Neuronal stem cell (in vitro differentiated cells): ENCODE results near the gene INCENP.
"Not testable (repeated sequence)": the region's sequence is repeated elsewhere in the genome, so short reads cannot be mapped to it uniquely, and the experiment has no call there.

ENCODE experiments used
- DNase-seq: peaks from one replicate; pipeline ENCODE4 v3.0.0-alpha.2; 2013; ENCODE audit warnings: low spot score
- H2AFZ ChIP-seq: one replicate; pipeline ENCODE4 v1.6.1; 2013; ENCODE audit warnings: mild to moderate bottlenecking, low read length, inconsistent platforms
- H2AK5ac ChIP-seq: 2 replicates; pipeline ENCODE4 v1.6.1; 2013; ENCODE audit warnings: low read depth, mild to moderate bottlenecking, inconsistent platforms, low read length, moderate library complexity, mixed read lengths
- H2BK120ac ChIP-seq: 2 replicates; pipeline ENCODE4 v1.6.1; 2013; ENCODE audit warnings: low read depth, mild to moderate bottlenecking, inconsistent platforms, low read length, moderate library complexity, mixed read lengths
- H2BK12ac ChIP-seq: one replicate; pipeline ENCODE4 v1.6.1; 2013; ENCODE audit warnings: low read length, inconsistent platforms
- H2BK15ac ChIP-seq: 2 replicates; pipeline ENCODE4 v1.6.1; 2013; ENCODE audit warnings: mild to moderate bottlenecking, low read length, inconsistent platforms, mixed read lengths
- H2BK5ac ChIP-seq: one replicate; pipeline ENCODE4 v1.6.1; 2013; ENCODE audit warnings: inconsistent platforms, mild to moderate bottlenecking, low read length, moderate library complexity
- H3K14ac ChIP-seq: one replicate; pipeline ENCODE4 v1.6.1; 2013; ENCODE audit warnings: low read length, inconsistent platforms
- H3K18ac ChIP-seq: 2 replicates; pipeline ENCODE4 v1.6.1; 2013; ENCODE audit warnings: low read length, inconsistent platforms
- H3K23ac ChIP-seq: 2 replicates; pipeline ENCODE4 v1.6.1; 2013; ENCODE audit warnings: low read depth, mild to moderate bottlenecking, mixed read lengths, low read length, inconsistent platforms; ENCODE audit not compliant: poor library complexity
- H3K27ac ChIP-seq: replicated peaks from 3 replicates; pipeline ENCODE4 v1.5.1; 2013; ENCODE audit warnings: low read length, inconsistent platforms
- H3K27me3 ChIP-seq, 3 experiments: 2 replicates each; pipeline ENCODE4 v1.6.1; 2013; ENCODE audit warnings: low read length in 3 of 3, mild to moderate bottlenecking in 2 of 3, inconsistent platforms in 1 of 3, low read depth in 1 of 3, mixed read lengths in 1 of 3, moderate library complexity in 1 of 3; ENCODE audit not compliant: control insufficient read depth in 3 of 3, insufficient read depth in 3 of 3
- H3K36me3 ChIP-seq, 2 donors: replicated peaks in 1 of 2; 2 replicates each; pipeline ENCODE4 v1.6.1; 2013; ENCODE audit warnings: low read length in 2 of 2; ENCODE audit not compliant: control insufficient read depth in 2 of 2, insufficient read depth in 2 of 2
- H3K4ac ChIP-seq: 2 replicates; pipeline ENCODE4 v1.6.1; 2013; ENCODE audit warnings: inconsistent platforms, mild to moderate bottlenecking, low read length, moderate library complexity
- H3K4me1 ChIP-seq, 2 donors: 1 replicate in 1 of 2; 2 replicates in 1 of 2; pipeline ENCODE4 v1.6.1; 2013; ENCODE audit warnings: low read length in 2 of 2, low read depth in 1 of 2; ENCODE audit not compliant: control insufficient read depth in 2 of 2, insufficient read depth in 1 of 2
- H3K4me2 ChIP-seq: one replicate; pipeline ENCODE4 v1.6.1; 2013; ENCODE audit warnings: mild to moderate bottlenecking, low read length, inconsistent platforms; ENCODE audit not compliant: insufficient read depth, poor library complexity, severe bottlenecking
- H3K4me3 ChIP-seq, 2 donors: 2 replicates each; pipeline ENCODE4 v1.5.1; 2013; ENCODE audit warnings: low read length in 2 of 2, mild to moderate bottlenecking in 2 of 2, inconsistent platforms in 1 of 2, moderate library complexity in 1 of 2
- H3K79me1 ChIP-seq: one replicate; pipeline ENCODE4 v1.6.1; 2013; ENCODE audit warnings: low read depth, mild to moderate bottlenecking, inconsistent platforms, low read length, moderate library complexity
- H3K9ac ChIP-seq: one replicate; pipeline ENCODE4 v1.6.1; 2013; ENCODE audit warnings: mild to moderate bottlenecking, low read depth, low read length, inconsistent platforms; ENCODE audit not compliant: poor library complexity
- H3K9me3 ChIP-seq, 2 donors: replicated peaks in 1 of 2; 2 replicates each; pipeline versions ENCODE3 to v1.6.1; 2013; ENCODE audit warnings: low read length in 2 of 2, mild to moderate bottlenecking in 2 of 2, inconsistent platforms in 1 of 2, low read depth in 1 of 2, mixed read lengths in 1 of 2, moderate library complexity in 1 of 2; ENCODE audit not compliant: control insufficient read depth in 2 of 2, insufficient read depth in 1 of 2
- H4K8ac ChIP-seq: one replicate; pipeline ENCODE4 v1.6.1; 2013; ENCODE audit warnings: low read depth, mild to moderate bottlenecking, inconsistent platforms, low read length, moderate library complexity
- H4K91ac ChIP-seq: one replicate; pipeline ENCODE4 v1.6.1; 2013; ENCODE audit warnings: low read length, low read depth, mild to moderate bottlenecking, inconsistent platforms; ENCODE audit not compliant: poor library complexity
- WGBS, 2 donors: extraction: QIAGEN DNeasy Blood & Tissue Kit; methylation state at CpG; one replicate each; pipeline ENCODE4 v1.1.7; 2013; ENCODE audit warnings: missing lambda C conversion rate in 2 of 2, mixed read lengths in 1 of 2; ENCODE audit not compliant: insufficient read length in 2 of 2, insufficient replicate concordance in 1 of 2; ENCODE audit errors: extremely low coverage in 2 of 2; 5-methylcytosine and 5-hydroxymethylcytosine counted together

Gene INCENP

DNA sequence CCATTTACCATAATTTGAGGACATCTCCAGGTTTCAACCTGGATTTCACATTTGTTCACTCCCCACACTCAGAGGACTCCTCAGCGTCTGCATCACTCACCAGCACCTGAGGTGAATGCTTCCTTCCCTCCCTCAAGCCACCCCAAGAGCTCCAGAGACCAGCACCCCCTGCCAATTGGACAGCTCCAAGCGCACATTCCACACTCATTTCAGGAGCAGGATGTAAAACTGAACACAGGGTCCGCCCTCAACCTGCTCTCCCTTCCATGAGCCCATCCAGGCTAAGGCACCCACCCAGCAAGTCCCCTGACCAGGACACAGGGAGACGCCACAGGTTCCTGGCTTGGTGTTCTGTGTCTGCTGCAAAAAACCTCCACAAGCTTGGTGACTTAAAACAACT is 70.1 kb downstream of the INCENP start:
- Histone ChIP-seq H2BK120ac (no peak overlapping the region), H2BK5ac (no peak overlapping the region), H3K79me1 (no peaks in the 10 kb centered on the region), H3K36me3 (no peaks in the 10 kb centered on the region), H4K91ac (no peak overlapping the region), H2BK12ac (no peak overlapping the region), H3K9me3 (no peaks in the 10 kb centered on the region), H3K4me3 (no peak overlapping the region), H3K4me1 (peaks cover 0 to 6% of the 10 kb centered on the region in 2 donors), H3K27me3 (peaks cover 0 to 39% (median 0%) of the 10 kb centered on the region in 3 experiments), H3K4ac (no peak overlapping the region), H2BK15ac (no peak overlapping the region), H3K9ac (no peak overlapping the region), H3K23ac (no peak overlapping the region), H2AK5ac (no peak overlapping the region), H3K4me2 (no peak overlapping the region), H3K14ac (no peak overlapping the region), H2AFZ (no peak overlapping the region), H3K27ac (no peak overlapping the region), H4K8ac (no peak overlapping the region), H3K18ac (no peak overlapping the region)
- peak; percentile 20 for DNase-seq
- WGBS, 2 donors = no CpG with 5 or more reads among the region's 4 CpGs

DNA sequence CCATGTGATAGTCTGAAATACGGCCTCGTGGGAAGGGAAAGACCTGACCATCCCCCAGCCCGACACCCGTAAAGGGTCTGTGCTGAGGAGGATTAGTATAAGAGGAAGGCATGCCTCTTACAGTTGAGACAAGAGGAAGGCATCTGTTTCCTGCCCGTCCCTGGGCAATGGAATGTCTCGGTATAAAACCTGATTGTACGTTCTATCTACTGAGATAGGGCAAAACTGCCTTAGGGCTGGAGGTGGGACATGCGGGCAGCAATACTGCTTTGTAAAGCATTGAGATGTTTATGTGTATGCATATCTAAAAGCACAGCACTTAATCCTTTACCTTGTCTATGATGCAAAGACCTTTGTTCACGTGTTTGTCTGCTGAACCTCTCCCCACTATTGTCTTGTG is 71.2 kb downstream of the INCENP start:
- not testable (repeated sequence) for H3K23ac ChIP-seq, H2AFZ ChIP-seq, H2BK120ac ChIP-seq, H3K27ac ChIP-seq, H2BK12ac ChIP-seq, H3K9ac ChIP-seq, H2BK15ac ChIP-seq, H3K4me1 ChIP-seq, H3K4ac ChIP-seq, H4K91ac ChIP-seq, H3K36me3 ChIP-seq, H3K9me3 ChIP-seq, H2BK5ac ChIP-seq, H3K14ac ChIP-seq, H3K79me1 ChIP-seq, H4K8ac ChIP-seq, H3K4me3 ChIP-seq, H3K4me2 ChIP-seq, H3K18ac ChIP-seq, H2AK5ac ChIP-seq, DNase-seq
- WGBS, 2 donors = no CpG with 5 or more reads among the region's 9 CpGs
- H3K27me3 ChIP-seq = peaks cover 0 to 37% (median 0%) of the 10 kb centered on the region in 3 experiments

DNA sequence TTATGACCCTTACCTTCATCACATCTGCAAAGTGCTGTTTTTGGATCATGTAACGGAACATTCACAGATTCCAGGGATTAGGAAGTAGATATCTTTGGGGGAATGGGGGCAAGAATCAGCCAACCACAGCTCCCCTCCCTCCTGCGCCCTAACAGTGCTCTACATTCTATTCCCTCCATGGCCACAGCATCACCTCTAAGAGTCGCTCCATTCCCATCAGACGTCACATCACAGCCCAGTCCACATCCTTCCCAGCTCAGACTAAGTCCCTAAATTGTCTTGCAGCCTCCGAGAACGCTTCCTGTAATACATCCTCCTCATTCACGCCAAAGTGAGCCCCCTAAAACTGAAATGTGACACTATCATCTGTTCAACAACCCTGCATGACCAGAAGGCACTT is 72.1 kb downstream of the INCENP start:
- Histone ChIP-seq H3K36me3 (no peaks in the 10 kb centered on the region), H3K9me3 (no peaks in the 10 kb centered on the region), H3K9ac (no peak overlapping the region), H3K18ac (no peak overlapping the region), H2BK12ac (no peak overlapping the region), H2AFZ (no peak overlapping the region), H3K4me2 (no peak overlapping the region), H3K79me1 (no peaks in the 10 kb centered on the region), H3K4me1 (peaks cover 0 to 6% of the 10 kb centered on the region in 2 donors), H2BK15ac (no peak overlapping the region), H3K27me3 (peaks cover 0 to 32% (median 0%) of the 10 kb centered on the region in 3 experiments), H4K91ac (no peak overlapping the region), H3K4me3 (no peak overlapping the region), H3K23ac (no peak overlapping the region), H2AK5ac (no peak overlapping the region), H2BK5ac (no peak overlapping the region), H3K4ac (no peak overlapping the region), H3K27ac (no peak overlapping the region), H3K14ac (no peak overlapping the region), H4K8ac (no peak overlapping the region), H2BK120ac (no peak overlapping the region)
- no peak for DNase-seq
- WGBS, 2 donors = no CpG with 5 or more reads among the region's 7 CpGs

DNA sequence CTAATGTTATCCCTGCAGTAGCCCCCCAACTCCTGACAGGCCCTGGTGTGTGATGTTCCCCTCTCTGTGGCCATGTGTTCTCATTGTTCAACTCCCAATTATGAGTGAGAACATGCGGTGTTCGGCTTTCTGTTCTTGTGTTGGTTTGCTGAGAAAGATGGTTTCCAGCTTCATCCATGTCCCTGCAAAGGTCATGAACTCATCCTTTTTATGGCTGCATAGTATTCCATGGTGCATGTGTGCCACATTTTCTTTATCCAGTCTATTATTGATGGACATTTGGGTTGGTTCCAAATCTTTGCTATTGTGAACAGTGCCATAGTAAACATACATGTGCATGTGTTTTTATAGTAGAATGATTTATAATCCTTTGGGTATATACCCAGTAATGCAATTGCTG is 73.6 kb downstream of the INCENP start:
- not testable (repeated sequence) for H3K27ac ChIP-seq, H3K79me1 ChIP-seq, H2AFZ ChIP-seq, H3K4me3 ChIP-seq, H3K4ac ChIP-seq, H2AK5ac ChIP-seq, H3K18ac ChIP-seq, H3K9ac ChIP-seq, H3K14ac ChIP-seq, H3K4me1 ChIP-seq, H3K4me2 ChIP-seq, H2BK15ac ChIP-seq, H3K23ac ChIP-seq, H2BK12ac ChIP-seq, H2BK120ac ChIP-seq, DNase-seq, H2BK5ac ChIP-seq, H3K9me3 ChIP-seq, H4K8ac ChIP-seq, H4K91ac ChIP-seq, H3K36me3 ChIP-seq
- H3K27me3 ChIP-seq = peaks cover 0 to 30% (median 0%) of the 10 kb centered on the region in 3 experiments
- no CpG with 5 or more reads among the region's 2 CpGs for WGBS, 2 donors
